ENCODE data around the gene FGF14. TPM values are rescaled to one million over a fixed set of nuclear protein-coding genes. Genes with fewer than 3 reads are reported as not detected.
"Not testable (repeated sequence)": the region's sequence is repeated elsewhere in the genome, so short reads cannot be mapped to it uniquely, and the experiment has no call there.

FGF14 gene
- total and polyA plus RNA-seq, 2 of the 4 experiments (the other 2 are of a cell fraction): under 0.01 TPM; not detected in 1

GRCh38 chr13:101837778-101838177, 564.1 kb downstream of the FGF14 start:
- H2BK15ac ChIP-seq (ENCODE audit: low read depth, low read length); H3K18ac ChIP-seq (ENCODE audit: low read depth, low read length); H3K4ac ChIP-seq (ENCODE audit: low read depth, low read length); H2BK5ac ChIP-seq (ENCODE audit: low read depth, low read length, poor library complexity, severe bottlenecking); H2AK5ac ChIP-seq (ENCODE audit: low read depth, low read length); H3K9ac ChIP-seq (ENCODE audit: low read depth, low read length); H3K36me3 ChIP-seq (ENCODE audit: control insufficient read depth, insufficient read depth, low read length); H4K8ac ChIP-seq (ENCODE audit: low read depth in 2 of 2, low read length in 2 of 2); H3K4me2 ChIP-seq (ENCODE audit: low read depth, low read length); H3K9me3 ChIP-seq (ENCODE audit: control insufficient read depth, insufficient read depth, low read length); H3K4me3 ChIP-seq (ENCODE audit: insufficient read depth, low read depth, low read length); H3K27ac ChIP-seq (ENCODE audit: insufficient read depth, low read length); H2BK20ac ChIP-seq (ENCODE audit: low read depth, low read length); H3K9me1 ChIP-seq (ENCODE audit: insufficient read depth, low read length); H4K91ac ChIP-seq (ENCODE audit: insufficient read depth, low read depth, low read length); H3K27me3 ChIP-seq (ENCODE audit: control insufficient read depth, insufficient read depth, low read length); H3K4me1 ChIP-seq (ENCODE audit: control insufficient read depth, insufficient read depth, low read length); POLR2A ChIA-PET (ENCODE audit: unreplicated experiment); H3K23ac ChIP-seq (ENCODE audit: low read depth, low read length); intact Hi-C loops (cut with micrococcal nuclease); H3K14ac ChIP-seq (replicated peaks; ENCODE audit: low read depth, low read length); DNase-seq; H4K20me1 ChIP-seq (ENCODE audit: insufficient read depth, low read length); in situ Hi-C loops (cut with MboI; ENCODE audit: low sequenced_read_pairs); H2AK9ac ChIP-seq (replicated peaks; ENCODE audit: low read depth, low read length, poor library complexity); H3K56ac ChIP-seq (ENCODE audit: extremely low read depth, insufficient read depth, low read length); ATAC-seq (ENCODE audit: low read depth); CTCF ChIA-PET; BruUV-seq (replicated peaks); H2BK120ac ChIP-seq (ENCODE audit: low read depth, low read length); H2AFZ ChIP-seq (replicated peaks; ENCODE audit: low read length, poor library complexity); H3K79me1 ChIP-seq (ENCODE audit: low read depth in 1 of 2, low read length in 2 of 2); dilution Hi-C loops (cut with HindIII; ENCODE audit: low sequenced_read_pairs, unreplicated experiment); H4K5ac ChIP-seq (ENCODE audit: low read depth, low read length): not testable (repeated sequence)
- WGBS, 2 experiments (ENCODE audit: extremely low coverage in 2 of 2, insufficient read length in 1 of 2): 17% methylated on average over 1 of the region's 4 CpGs; no CpG with 5 or more reads in 1 of the 2 experiments

Data from IMR-90 (cell line).